Middle frontal gyrus (tissue), 1 donor: ENCODE results near the gene ZBTB17.
"Not testable (repeated sequence)": the region's sequence is repeated elsewhere in the genome, so short reads cannot be mapped to it uniquely, and the experiment has no call there.

Experiments
- DNase-seq: peaks from one replicate; pipeline ENCODE4 v3.0.0-alpha.2; 2015; ENCODE audit warnings: low spot score; ENCODE audit errors: extremely low spot score

The ZBTB17 gene

GRCh38 chr1:15988856-15989736, 13.2 kb upstream of the ZBTB17 start:
- DNase-seq = no peak

GRCh38 chr1:15985611-15986297, 9.9 kb upstream of the ZBTB17 start:
- DNase-seq = no peak

GRCh38 chr1:15983275-15983674, 7.4 kb upstream of the ZBTB17 start:
- no peak for DNase-seq

- no peak for DNase-seq
These were observed 5.8 kb upstream of the ZBTB17 start for GRCh38 chr1:15981679-15982078.

GRCh38 chr1:15977947-15978346, 2.0 kb upstream of the ZBTB17 start:
- not testable (repeated sequence) for DNase-seq

GRCh38 chr1:15975358-15975804, 520 bp downstream of the ZBTB17 start:
- no peak for DNase-seq

- no peak for DNase-seq
These were observed 1.0 kb downstream of the ZBTB17 start for GRCh38 chr1:15974855-15975254.

GRCh38 chr1:15973772-15974171, 2.1 kb downstream of the ZBTB17 start:
- DNase-seq = no peak

- no peak for DNase-seq
These were observed 3.5 kb downstream of the ZBTB17 start for GRCh38 chr1:15972409-15972808.

GRCh38 chr1:15970911-15971310, 5.0 kb downstream of the ZBTB17 start:
- DNase-seq = no peak

- no peak for DNase-seq
These were observed 6.5 kb downstream of the ZBTB17 start for GRCh38 chr1:15969321-15969880.

GRCh38 chr1:15968172-15968571, 7.7 kb downstream of the ZBTB17 start:
- no peak for DNase-seq

- DNase-seq = no peak
These were observed 9.0 kb downstream of the ZBTB17 start for GRCh38 chr1:15966956-15967344.

- no peak for DNase-seq
These were observed 9.6 kb downstream of the ZBTB17 start for GRCh38 chr1:15966081-15966955.

GRCh38 chr1:15965228-15965767, 10.6 kb downstream of the ZBTB17 start:
- peak; percentile 77 for DNase-seq

- no peak for DNase-seq
These were observed 11.8 kb downstream of the ZBTB17 start for GRCh38 chr1:15963968-15964648.

GRCh38 chr1:15963363-15963967, 12.4 kb downstream of the ZBTB17 start:
- no peak for DNase-seq

GRCh38 chr1:15962671-15963362, 13.1 kb downstream of the ZBTB17 start:
- DNase-seq = no peak

GRCh38 chr1:15962176-15962575, 13.7 kb downstream of the ZBTB17 start:
- no peak for DNase-seq
